PC-9 (cell line): ENCODE data around the gene CREBL2.

Experiments used
- EZH2 ChIP-seq: fragments of 200-600 bp; sonication (generic); IDR thresholded peaks from 2 replicates; pipeline ENCODE4 v1.8.0; 2017; ENCODE audit warnings: antibody characterized with exemption, low read depth
- TF ChIP-seq, protein P1 (sequence below): fragments of 200-600 bp; sonication (generic); conservative IDR thresholded peaks from 2 replicates; pipeline ENCODE4 v1.6.1; 2017; ENCODE audit warnings: mixed run types, antibody characterized with exemption, mild to moderate bottlenecking, moderate library complexity

DNA sequence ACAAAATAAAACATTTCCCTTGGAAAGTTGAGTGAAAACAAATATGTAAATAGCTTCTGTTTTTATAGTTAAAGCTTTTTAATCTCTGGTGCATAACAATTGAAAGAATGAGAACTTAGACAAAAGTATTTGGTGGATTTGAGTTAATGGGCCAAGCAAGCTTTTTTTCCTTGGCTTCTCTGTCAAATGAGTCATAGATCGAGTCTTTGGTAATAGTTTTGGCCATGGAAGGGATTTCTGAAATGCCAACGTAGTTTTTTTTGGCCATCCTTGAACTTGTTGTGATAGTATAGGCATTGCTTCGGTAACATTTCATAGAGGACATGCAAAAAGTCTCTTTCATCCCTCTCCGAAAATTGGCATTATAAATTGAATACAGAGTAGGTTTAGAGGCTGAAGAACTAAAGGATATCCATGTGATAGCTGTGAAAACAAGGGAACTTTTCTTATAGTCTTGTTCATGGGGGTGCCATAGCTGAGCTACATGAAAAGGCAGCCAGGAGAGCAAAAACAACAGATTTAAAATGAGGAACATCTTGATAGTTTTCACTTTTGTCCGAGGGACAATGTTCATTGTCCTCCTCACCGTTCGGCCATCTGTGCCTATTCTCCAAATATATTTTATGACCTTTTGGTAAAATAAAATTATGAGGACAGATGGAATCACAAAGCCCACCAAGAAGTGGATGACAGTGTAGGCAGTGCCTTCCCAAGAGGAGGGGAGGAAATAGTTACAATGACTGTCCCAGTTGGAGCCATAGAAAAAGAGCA, 49.6 kb downstream of the CREBL2 start:
- TF ChIP-seq, protein P1, sequence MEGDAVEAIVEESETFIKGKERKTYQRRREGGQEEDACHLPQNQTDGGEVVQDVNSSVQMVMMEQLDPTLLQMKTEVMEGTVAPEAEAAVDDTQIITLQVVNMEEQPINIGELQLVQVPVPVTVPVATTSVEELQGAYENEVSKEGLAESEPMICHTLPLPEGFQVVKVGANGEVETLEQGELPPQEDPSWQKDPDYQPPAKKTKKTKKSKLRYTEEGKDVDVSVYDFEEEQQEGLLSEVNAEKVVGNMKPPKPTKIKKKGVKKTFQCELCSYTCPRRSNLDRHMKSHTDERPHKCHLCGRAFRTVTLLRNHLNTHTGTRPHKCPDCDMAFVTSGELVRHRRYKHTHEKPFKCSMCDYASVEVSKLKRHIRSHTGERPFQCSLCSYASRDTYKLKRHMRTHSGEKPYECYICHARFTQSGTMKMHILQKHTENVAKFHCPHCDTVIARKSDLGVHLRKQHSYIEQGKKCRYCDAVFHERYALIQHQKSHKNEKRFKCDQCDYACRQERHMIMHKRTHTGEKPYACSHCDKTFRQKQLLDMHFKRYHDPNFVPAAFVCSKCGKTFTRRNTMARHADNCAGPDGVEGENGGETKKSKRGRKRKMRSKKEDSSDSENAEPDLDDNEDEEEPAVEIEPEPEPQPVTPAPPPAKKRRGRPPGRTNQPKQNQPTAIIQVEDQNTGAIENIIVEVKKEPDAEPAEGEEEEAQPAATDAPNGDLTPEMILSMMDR, result no peak
- TF ChIP-seq EZH2, result no peak
